IMR-90 (cell line): ENCODE data around the gene LCE1D. TPM values are rescaled to one million over a fixed set of nuclear protein-coding genes. Genes with fewer than 3 reads are reported as not detected.
A peak's percentile ranks its signal among the peaks of the same experiment; 100 is the strongest.

Experiments
- ATAC-seq: fragments of 200-7000 bp; cut with Tn5 transposase; 2 replicates; pipeline ENCODE4 v1.9.1; 2020; ENCODE audit warnings: low read depth, mild to moderate bottlenecking, moderate library complexity
- BruUV-seq: library from RNA; stranded (reverse); fragments of 400-500 nt; replicated peaks from 2 replicates; lab custom pipeline; 2021; lab: Mats Ljungman, UMichigan
- CTCF ChIA-PET: fragments of 300-600 bp; formaldehyde crosslinking; extraction: SDS; loops from one replicate; lab custom pipeline; 2021; ENCODE audit warnings: antibody characterized with exemption; lab: Yijun Ruan, JAX
- POLR2A ChIA-PET: fragments of 300-600 bp; sonication (Branson Sonifier 250); formaldehyde crosslinking; loops from one replicate; lab custom pipeline; 2022; ENCODE audit warnings: antibody characterized with exemption; ENCODE audit not compliant: unreplicated experiment; lab: Charles Lee
- DNase-seq: peaks from one replicate; pipeline ENCODE4 v3.0.0; 2013
- H2AFZ ChIP-seq: replicated peaks from 2 replicates; pipeline ENCODE3; 2013; ENCODE audit warnings: low read length, mild to moderate bottlenecking; ENCODE audit not compliant: poor library complexity
- H2AK5ac ChIP-seq: 2 replicates; pipeline ENCODE4 v1.6.1; 2013; ENCODE audit warnings: low read depth, low read length, inconsistent platforms
- H2AK9ac ChIP-seq: replicated peaks from 2 replicates; pipeline ENCODE3; 2013; ENCODE audit warnings: mild to moderate bottlenecking, low read depth, low read length, moderate library complexity; ENCODE audit not compliant: poor library complexity
- H2BK120ac ChIP-seq: 2 replicates; pipeline ENCODE4 v1.6.1; 2013; ENCODE audit warnings: low read depth, low read length, inconsistent platforms
- H2BK15ac ChIP-seq: 3 replicates; pipeline ENCODE4 v1.6.1; 2013; ENCODE audit warnings: low read depth, low read length, inconsistent platforms
- H2BK20ac ChIP-seq: 2 replicates; pipeline ENCODE4 v1.6.1; 2013; ENCODE audit warnings: low read depth, mild to moderate bottlenecking, inconsistent platforms, low read length, moderate library complexity
- H2BK5ac ChIP-seq: 2 replicates; pipeline ENCODE4 v1.6.1; 2013; ENCODE audit warnings: mild to moderate bottlenecking, low read depth, low read length, inconsistent platforms; ENCODE audit not compliant: poor library complexity, severe bottlenecking
- H3K14ac ChIP-seq: replicated peaks from 2 replicates; pipeline ENCODE4 v1.6.1; 2013; ENCODE audit warnings: low read depth, low read length, inconsistent platforms
- H3K18ac ChIP-seq: 2 replicates; pipeline ENCODE4 v1.6.1; 2013; ENCODE audit warnings: low read depth, low read length, control low read depth
- H3K23ac ChIP-seq: 2 replicates; pipeline ENCODE4 v1.6.1; 2013; ENCODE audit warnings: low read depth, low read length, inconsistent platforms
- H3K27ac ChIP-seq: 2 replicates; pipeline ENCODE4 v1.5.1; 2013; ENCODE audit warnings: mild to moderate bottlenecking, control low read depth, low read length; ENCODE audit not compliant: insufficient read depth
- H3K27me3 ChIP-seq: 2 replicates; pipeline ENCODE4 v1.6.1; 2013; ENCODE audit warnings: low read length; ENCODE audit not compliant: control insufficient read depth, insufficient read depth
- H3K36me3 ChIP-seq: 2 replicates; pipeline ENCODE4 v1.6.1; 2013; ENCODE audit warnings: low read length, mixed read lengths; ENCODE audit not compliant: control insufficient read depth, insufficient read depth
- H3K4ac ChIP-seq: 2 replicates; pipeline ENCODE4 v1.6.1; 2013; ENCODE audit warnings: low read depth, low read length, inconsistent platforms
- H3K4me1 ChIP-seq: 2 replicates; pipeline ENCODE4 v1.6.1; 2013; ENCODE audit warnings: low read length, mixed read lengths; ENCODE audit not compliant: control insufficient read depth, insufficient read depth
- H3K4me2 ChIP-seq: 2 replicates; pipeline ENCODE4 v1.6.1; 2013; ENCODE audit warnings: low read depth, mild to moderate bottlenecking, control low read depth, low read length, moderate library complexity
- H3K4me3 ChIP-seq: 2 replicates; pipeline ENCODE4 v1.5.1; 2013; ENCODE audit warnings: low read depth, mild to moderate bottlenecking, control low read depth, low read length, moderate library complexity; ENCODE audit not compliant: insufficient read depth
- H3K56ac ChIP-seq: 2 replicates; pipeline ENCODE4 v1.6.1; 2013; ENCODE audit warnings: low read length, inconsistent platforms; ENCODE audit not compliant: insufficient read depth; ENCODE audit errors: extremely low read depth
- H3K79me1 ChIP-seq, 2 experiments: 2 replicates each; pipeline ENCODE4 v1.6.1; 2013; ENCODE audit warnings: low read length in 2 of 2, inconsistent platforms in 1 of 2, low read depth in 1 of 2
- H3K9ac ChIP-seq: 2 replicates; pipeline ENCODE4 v1.6.1; 2013; ENCODE audit warnings: low read depth, low read length, control low read depth
- H3K9me1 ChIP-seq: 2 replicates; pipeline ENCODE4 v1.6.1; 2013; ENCODE audit warnings: low read length, inconsistent platforms; ENCODE audit not compliant: insufficient read depth
- H3K9me3 ChIP-seq: 2 replicates; pipeline ENCODE4 v1.6.1; 2013; ENCODE audit warnings: low read length; ENCODE audit not compliant: control insufficient read depth, insufficient read depth
- H4K20me1 ChIP-seq: 2 replicates; pipeline ENCODE4 v1.6.1; 2013; ENCODE audit warnings: low read length, inconsistent platforms; ENCODE audit not compliant: insufficient read depth
- H4K5ac ChIP-seq: 2 replicates; pipeline ENCODE4 v1.6.1; 2013; ENCODE audit warnings: mild to moderate bottlenecking, low read depth, low read length, control low read depth
- H4K8ac ChIP-seq, 2 experiments: 2 replicates each; pipeline ENCODE4 v1.6.1; 2013; ENCODE audit warnings: low read depth in 2 of 2, low read length in 2 of 2, control low read depth in 1 of 2, inconsistent platforms in 1 of 2
- H4K91ac ChIP-seq: 2 replicates; pipeline ENCODE4 v1.6.1; 2013; ENCODE audit warnings: low read depth, low read length, inconsistent platforms; ENCODE audit not compliant: insufficient read depth
- BHLHE40 ChIP-seq: fragments of 150-350 bp; IDR thresholded peaks from 2 replicates; pipeline ENCODE4 v1.6.1; 2016; ENCODE audit warnings: mild to moderate bottlenecking, low read depth, low read length
- CTCF ChIP-seq: conservative IDR thresholded peaks from 2 replicates; pipeline ENCODE4 v1.5.1; 2012; ENCODE audit warnings: mild to moderate bottlenecking, low read depth, low read length, improper control_type of control experiment
- MXI1 ChIP-seq: IDR thresholded peaks from 2 replicates; pipeline ENCODE4 v1.6.1; 2012; ENCODE audit warnings: low read depth, mild to moderate bottlenecking, low read length, moderate library complexity, borderline replicate concordance
- SMC3 ChIP-seq: fragments of 150-350 bp; IDR thresholded peaks from 2 replicates; pipeline ENCODE4 v1.6.1; 2016; ENCODE audit warnings: low read depth, mild to moderate bottlenecking, antibody characterized with exemption, low read length, moderate library complexity
- WGBS, 2 experiments: methylation state at CpG; one replicate each; pipeline versions ENCODE4 v1.1.5 to v1.1.7; 2013; ENCODE audit warnings: missing lambda C conversion rate in 2 of 2; ENCODE audit not compliant: insufficient read length in 1 of 2; ENCODE audit errors: extremely low coverage in 2 of 2; 5-methylcytosine and 5-hydroxymethylcytosine counted together
- dilution Hi-C: fragments of 300-500 bp; cut with HindIII; formaldehyde crosslinking; loops from one replicate; pipeline ENCODE4 v1.14.3; 2018; ENCODE audit warnings: low sequenced_read_pairs; ENCODE audit not compliant: unreplicated experiment
- in situ Hi-C: fragments of 300-500 bp; cut with MboI; formaldehyde crosslinking; loops from 3 replicates; pipeline ENCODE4 v1.14.3; 2019; ENCODE audit warnings: low sequenced_read_pairs, inconsistent platforms, mixed read lengths
- intact Hi-C: fragments of 100-400 bp; cut with micrococcal nuclease; formaldehyde crosslinking; loops from 2 replicates; pipeline ENCODE4 v1.10.0; 2022
- polyA plus RNA-seq, 3 experiments: library from polyadenylated mRNA; depleted of rRNA; stranded (reverse); fragments of >200 nt; gene quantifications; 2 replicates each; pipeline ENCODE4 v1.2.3, GENCODE V29; 2012; ENCODE audit warnings: low replicate concordance in 1 of 3
- total RNA-seq: library from RNA; depleted of rRNA; stranded (reverse); fragments of >200 nt; gene quantifications from 2 replicates; pipeline ENCODE4 v1.2.3, GENCODE V29; 2012

Gene LCE1D
- total and polyA plus RNA-seq, 2 of the 4 experiments (the other 2 are of a cell fraction) = not detected

- Histone ChIP-seq H3K9me1 (no peaks in the 10 kb centered on the region), H3K27ac (no peak overlapping the region), H3K18ac (no peak overlapping the region), H2BK20ac (no peak overlapping the region), H3K4me2 (no peak overlapping the region), H3K4me1 (no peaks in the 10 kb centered on the region), H3K27me3 (no peaks in the 10 kb centered on the region), H3K4ac (no peak overlapping the region), H2BK120ac (no peak overlapping the region), H3K79me1 (no peaks in the 10 kb centered on the region), H4K20me1 (no peaks in the 10 kb centered on the region), H2AFZ (no peak overlapping the region), H4K91ac (no peak overlapping the region), H3K23ac (no peak overlapping the region), H3K14ac (no peak overlapping the region), H4K5ac (no peak overlapping the region), H2BK5ac (no peak overlapping the region), H3K9ac (no peak overlapping the region), H2BK15ac (no peak overlapping the region), H3K56ac (no peak overlapping the region), H4K8ac (no peak overlapping the region), H3K36me3 (no peaks in the 10 kb centered on the region), H2AK9ac (no peak overlapping the region), H3K4me3 (no peak overlapping the region), H2AK5ac (no peak overlapping the region), H3K9me3 (no peaks in the 10 kb centered on the region)
- in situ Hi-C loops = no loop called here
- intact Hi-C loops = no loop called here
- no TSS peak for BruUV-seq
- WGBS, 2 experiments = 60% methylated on average over 1 of the region's 4 CpGs; no CpG with 5 or more reads in 1 of the 2 experiments
- ChIA-PET POLR2A (no interaction called here), CTCF (no interaction called here)
- dilution Hi-C loops = no loop called here
- TF ChIP-seq BHLHE40 (no peak), MXI1 (no peak), CTCF (peak; percentile 32; the same call in 1 of the 2 replicates), SMC3 (peak; percentile 31; the same call in 1 of the 2 replicates)
- DNase-seq (no peak), ATAC-seq (no peak)
Observed at GRCh38 chr1:152777510-152778137, 18.9 kb upstream of the LCE1D start.
